ENCODE measurements around the gene TBK1.
A peak's percentile ranks its signal among the peaks of the same experiment; 100 is the strongest.

TBK1 gene

GRCh38 chr12:64451687-64452558 is at the start of gene TBK1:
Gene TBK1 (plus strand): TSS chr12:64452120. CDS start chr12:64455871, 3,751 bp downstream.
- DNase-seq (ENCODE audit: extremely low spot score, insufficient read length, low read depth): peak; percentile 90
- FAIRE-seq: peak; percentile 31

- FAIRE-seq: no peak
- no peak for DNase-seq (ENCODE audit: extremely low spot score, insufficient read length, low read depth)
Measured at GRCh38 chr12:64402181-64402580, 49.7 kb upstream of the TBK1 start.

- FAIRE-seq: peak; percentile 90
Measured at GRCh38 chr12:64403707-64404469, 48.0 kb upstream of the TBK1 start, which contains the start of gene XPOT. Gene XPOT (plus strand): TSS chr12:64404392. CDS start chr12:64410036, 5,644 bp downstream.

GRCh38 chr12:64404470-64405256 is 47.3 kb upstream of the TBK1 start:
- peak; percentile 5 for FAIRE-seq
- DNase-seq (ENCODE audit: extremely low spot score, insufficient read length, low read depth): peak; percentile 7

More at GRCh38 chr12:64403707-64404469, 48.0 kb upstream of the TBK1 start, which contains the start of gene XPOT:
- DNase-seq (ENCODE audit: extremely low spot score, insufficient read length, low read depth): peak; percentile 90

GRCh38 chr12:64407342-64408223 is 44.3 kb upstream of the TBK1 start:
- FAIRE-seq (no peak), DNase-seq (ENCODE audit: extremely low spot score, insufficient read length, low read depth) (no peak)

- no peak for FAIRE-seq
- no peak for DNase-seq (ENCODE audit: extremely low spot score, insufficient read length, low read depth)
Measured at GRCh38 chr12:64411427-64411826, 40.5 kb upstream of the TBK1 start.

GRCh38 chr12:64412459-64412858 is 39.5 kb upstream of the TBK1 start:
- no peak for FAIRE-seq
- DNase-seq (ENCODE audit: extremely low spot score, insufficient read length, low read depth): no peak

GRCh38 chr12:64413884-64414283 is 38.0 kb upstream of the TBK1 start:
- FAIRE-seq (no peak), DNase-seq (ENCODE audit: extremely low spot score, insufficient read length, low read depth) (no peak)

GRCh38 chr12:64418209-64418608 is 33.7 kb upstream of the TBK1 start:
- DNase-seq (ENCODE audit: extremely low spot score, insufficient read length, low read depth) (no peak), FAIRE-seq (no peak)

GRCh38 chr12:64419696-64420095 is 32.2 kb upstream of the TBK1 start:
- FAIRE-seq: no peak
- no peak for DNase-seq (ENCODE audit: extremely low spot score, insufficient read length, low read depth)

GRCh38 chr12:64427988-64428387 is 23.9 kb upstream of the TBK1 start:
- DNase-seq (ENCODE audit: extremely low spot score, insufficient read length, low read depth) (no peak), FAIRE-seq (no peak)

- no peak for FAIRE-seq
- DNase-seq (ENCODE audit: extremely low spot score, insufficient read length, low read depth): no peak
Measured at GRCh38 chr12:64428956-64429355, 23.0 kb upstream of the TBK1 start.

GRCh38 chr12:64430886-64431285 is 21.0 kb upstream of the TBK1 start:
- FAIRE-seq: no peak
- DNase-seq (ENCODE audit: extremely low spot score, insufficient read length, low read depth): no peak

- DNase-seq (ENCODE audit: extremely low spot score, insufficient read length, low read depth) (no peak), FAIRE-seq (no peak)
Measured at GRCh38 chr12:64431791-64432190, 20.1 kb upstream of the TBK1 start.

- DNase-seq (ENCODE audit: extremely low spot score, insufficient read length, low read depth) (no peak), FAIRE-seq (no peak)
Measured at GRCh38 chr12:64433915-64434314, 18.0 kb upstream of the TBK1 start.

GRCh38 chr12:64440100-64440499 is 11.8 kb upstream of the TBK1 start:
- no peak for FAIRE-seq

GRCh38 chr12:64445490-64445889 is 6.4 kb upstream of the TBK1 start:
- no peak for FAIRE-seq
- DNase-seq (ENCODE audit: extremely low spot score, insufficient read length, low read depth): no peak

More at GRCh38 chr12:64440100-64440499, 11.8 kb upstream of the TBK1 start:
- no peak for DNase-seq (ENCODE audit: extremely low spot score, insufficient read length, low read depth)

GRCh38 chr12:64446295-64446694 is 5.6 kb upstream of the TBK1 start:
- no peak for FAIRE-seq
- DNase-seq (ENCODE audit: extremely low spot score, insufficient read length, low read depth): no peak

GRCh38 chr12:64450057-64450640 is 1.8 kb upstream of the TBK1 start:
- no peak for DNase-seq (ENCODE audit: extremely low spot score, insufficient read length, low read depth)
- FAIRE-seq: no peak

All from GM18507 (cell line).